Kidney epithelial cell (primary cell): ENCODE results near the gene FLRT2. TPM values are rescaled to one million over a fixed set of nuclear protein-coding genes. Genes with fewer than 3 reads are reported as not detected.

Source experiments
- DNase-seq: peaks from one replicate; pipeline ENCODE4 v3.0.0-alpha.2; 2010; ENCODE audit warnings: low read depth
- H3K27me3 ChIP-seq: 2 replicates; pipeline ENCODE4 v1.6.0; 2011; ENCODE audit warnings: low read length; ENCODE audit not compliant: control insufficient read depth, insufficient read depth
- H3K36me3 ChIP-seq: 2 replicates; pipeline ENCODE4 v1.5.1; 2011; ENCODE audit warnings: low read length; ENCODE audit not compliant: control insufficient read depth, insufficient read depth
- H3K4me3 ChIP-seq: 2 replicates; pipeline ENCODE4 v1.5.1; 2011; ENCODE audit warnings: low read depth, mild to moderate bottlenecking, control low read depth, low read length
- CTCF ChIP-seq: IDR thresholded peaks from 2 replicates; pipeline ENCODE4 v1.5.1; 2011; ENCODE audit warnings: mild to moderate bottlenecking, moderate library complexity, low read length, control low read depth, inconsistent platforms; ENCODE audit not compliant: insufficient read depth, poor library complexity, severe bottlenecking
- total RNA-seq: library from RNA; depleted of rRNA; stranded (reverse); fragments of >200 nt; gene quantifications from 2 replicates; pipeline ENCODE4 v1.2.3, GENCODE V29; 2015

Gene FLRT2
- total RNA-seq, 1 donor from 2014 or later, result 8.1 TPM

- Histone ChIP-seq H3K27me3 (no peaks in the 10 kb centered on the region), H3K36me3 (no peaks in the 10 kb centered on the region), H3K4me3 (no peak overlapping the region)
- DNase-seq, result no peak
- TF ChIP-seq CTCF, result no peak
Measured at GRCh38 chr14:85517114-85517688, 12.7 kb upstream of the FLRT2 start.

- Histone ChIP-seq H3K36me3 (no peaks in the 10 kb centered on the region), H3K27me3 (no peaks in the 10 kb centered on the region), H3K4me3 (no peak overlapping the region)
- no peak for DNase-seq
- TF ChIP-seq CTCF, result no peak
Measured at GRCh38 chr14:85519661-85520305, 10.2 kb upstream of the FLRT2 start.

DNA sequence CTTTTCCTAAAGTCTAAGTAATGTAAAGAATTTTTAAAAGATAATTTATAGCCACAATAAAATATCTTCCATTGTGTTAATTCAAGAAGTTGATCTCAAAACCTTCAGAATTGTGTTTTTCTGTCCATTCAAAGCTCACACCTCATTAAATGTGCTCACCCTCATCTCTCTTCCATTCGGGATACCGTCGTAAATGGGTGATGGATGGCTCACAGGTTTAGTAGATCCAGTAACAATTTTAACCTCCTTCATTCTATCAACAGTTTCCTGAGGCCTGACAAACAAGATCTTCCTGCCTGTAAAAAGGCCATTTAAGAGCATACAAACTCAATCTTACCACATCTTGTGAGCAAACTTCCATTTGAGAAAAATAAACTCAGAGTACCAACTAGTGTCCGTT, 9.4 kb upstream of the FLRT2 start:
- Histone ChIP-seq H3K36me3 (no peaks in the 10 kb centered on the region), H3K4me3 (no peak overlapping the region), H3K27me3 (no peaks in the 10 kb centered on the region)
- DNase-seq, result no peak
- TF ChIP-seq CTCF, result no peak

DNA sequence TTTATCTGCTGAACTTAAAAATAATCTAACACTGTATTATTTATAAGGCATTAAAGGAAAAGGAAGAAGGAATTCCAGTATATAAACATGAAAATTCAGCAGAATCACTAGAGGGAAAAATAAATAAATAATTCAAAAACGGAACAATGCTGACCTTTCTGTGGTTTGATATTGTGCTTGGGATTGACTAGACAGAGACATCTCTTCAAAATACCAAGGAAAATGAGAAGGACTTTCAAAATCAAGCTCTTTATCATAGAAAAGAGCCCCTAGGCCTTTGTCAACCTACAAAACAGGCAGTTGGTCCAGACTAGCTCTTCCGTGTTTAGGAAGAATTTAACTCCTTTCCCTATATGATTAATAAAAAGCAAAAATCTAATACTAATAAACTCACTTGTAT, 6.3 kb upstream of the FLRT2 start:
- H3K27me3 ChIP-seq, result no peaks in the 10 kb centered on the region
- no peak overlapping the region for H3K4me3 ChIP-seq
- no peak for TF ChIP-seq CTCF

DNA sequence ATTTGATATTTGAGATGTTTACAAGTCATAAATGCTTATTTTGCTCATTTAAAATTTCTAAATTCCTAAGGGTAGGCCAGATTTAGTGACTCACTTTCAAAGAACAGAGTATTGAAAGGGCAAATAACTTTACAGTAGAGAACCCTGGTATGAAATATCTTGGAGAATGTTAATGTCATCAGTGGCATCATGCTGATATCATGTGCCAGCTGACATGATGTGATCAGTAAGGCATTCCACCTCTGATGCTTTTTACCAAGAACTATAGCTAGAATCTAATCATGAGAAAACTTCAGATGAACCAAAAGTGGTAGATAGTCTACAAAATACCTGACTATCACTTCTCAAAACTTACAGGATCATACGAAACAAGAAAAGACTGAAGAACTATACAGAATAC, 2.9 kb upstream of the FLRT2 start:
- no peak overlapping the region for H3K4me3 ChIP-seq
- no peak for TF ChIP-seq CTCF
- no peak for DNase-seq
- H3K36me3 ChIP-seq, result no peaks in the 10 kb centered on the region
- peaks cover 21% of the 10 kb centered on the region for H3K27me3 ChIP-seq

More for the DNA sequence above, 6.3 kb upstream of the FLRT2 start:
- H3K36me3 ChIP-seq, result no peaks in the 10 kb centered on the region
- DNase-seq, result no peak
